ENCODE measurements around the gene GRIK4. TPM values are rescaled to one million over a fixed set of nuclear protein-coding genes. Genes with fewer than 3 reads are reported as not detected.
"Not testable (repeated sequence)": the region's sequence is repeated elsewhere in the genome, so short reads cannot be mapped to it uniquely, and the experiment has no call there.

GRIK4 gene
- polyA plus RNA-seq, 1 of the 3 experiments (the other 2 are of a cell fraction): 0.03 TPM

DNA sequence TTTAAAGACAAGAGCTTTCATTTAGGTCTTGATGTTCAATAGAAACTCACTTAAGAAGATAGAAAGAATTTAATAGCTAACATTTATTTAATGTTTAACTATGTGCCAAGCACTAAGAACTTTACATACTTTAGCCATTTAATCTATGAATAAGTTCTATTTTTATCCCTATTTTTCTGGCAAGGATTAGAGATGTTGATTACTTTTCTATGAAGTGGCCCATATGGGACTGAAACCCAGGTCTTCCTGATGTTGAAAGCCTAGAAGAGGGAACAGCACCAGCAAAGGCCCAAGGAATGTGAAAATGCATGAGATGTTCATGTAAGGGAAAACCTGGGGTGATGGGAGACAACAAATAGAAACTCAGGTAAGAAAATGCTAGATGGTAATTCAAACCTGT is 497.0 kb downstream of the GRIK4 start:
- Histone ChIP-seq H3K27me3 (ENCODE audit: insufficient read depth) (no peaks in the 10 kb centered on the region), H3F3A (replicated peaks; ENCODE audit: insufficient read depth) (no peaks in the 10 kb centered on the region), H3K9me2 (no peaks in the 10 kb centered on the region), H3K4me1 (ENCODE audit: control insufficient read depth in 1 of 2, insufficient read depth in 2 of 2, low read depth in 1 of 2, low read length in 1 of 2) (no peaks in the 10 kb centered on the region), H4K20me1 (ENCODE audit: insufficient read depth) (no peaks in the 10 kb centered on the region), H3K27ac (ENCODE audit: low read depth in 2 of 2, low read length in 1 of 2) (no peak overlapping the region), H3K79me2 (ENCODE audit: insufficient read depth) (no peaks in the 10 kb centered on the region), H3K4me2 (no peak overlapping the region), H2AFZ (ENCODE audit: low read depth) (no peak overlapping the region), H3K4me3 (ENCODE audit: low read depth in 2 of 2, low read length in 1 of 2) (no peak overlapping the region), H3K36me3 (replicated peaks in 1 of 2; ENCODE audit: control insufficient read depth in 1 of 2, insufficient read depth in 2 of 2, low read length in 1 of 2) (no peaks in the 10 kb centered on the region), H3K9me3 (no peaks in the 10 kb centered on the region), H3K9ac (no peak overlapping the region)
- ChIA-PET POLR2A (no interaction called here), CTCF (interaction anchor here (0.9 to 1.0 kb wide), 2 partner anchors 15 to 56 kb away, joined by 3 read pairs; partner anchors contain the start of gene TBCEL)
- TF ChIP-seq YY1 (IDR thresholded peaks at IDR 0.05; ENCODE audit: low read depth): no peak
- TF ChIP-seq, protein P1, sequence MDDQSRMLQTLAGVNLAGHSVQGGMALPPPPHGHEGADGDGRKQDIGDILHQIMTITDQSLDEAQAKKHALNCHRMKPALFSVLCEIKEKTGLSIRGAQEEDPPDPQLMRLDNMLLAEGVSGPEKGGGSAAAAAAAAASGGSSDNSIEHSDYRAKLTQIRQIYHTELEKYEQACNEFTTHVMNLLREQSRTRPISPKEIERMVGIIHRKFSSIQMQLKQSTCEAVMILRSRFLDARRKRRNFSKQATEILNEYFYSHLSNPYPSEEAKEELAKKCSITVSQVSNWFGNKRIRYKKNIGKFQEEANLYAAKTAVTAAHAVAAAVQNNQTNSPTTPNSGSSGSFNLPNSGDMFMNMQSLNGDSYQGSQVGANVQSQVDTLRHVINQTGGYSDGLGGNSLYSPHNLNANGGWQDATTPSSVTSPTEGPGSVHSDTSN (IDR thresholded peaks at IDR 0.05): no peak
- DNase-seq: no peak

DNA sequence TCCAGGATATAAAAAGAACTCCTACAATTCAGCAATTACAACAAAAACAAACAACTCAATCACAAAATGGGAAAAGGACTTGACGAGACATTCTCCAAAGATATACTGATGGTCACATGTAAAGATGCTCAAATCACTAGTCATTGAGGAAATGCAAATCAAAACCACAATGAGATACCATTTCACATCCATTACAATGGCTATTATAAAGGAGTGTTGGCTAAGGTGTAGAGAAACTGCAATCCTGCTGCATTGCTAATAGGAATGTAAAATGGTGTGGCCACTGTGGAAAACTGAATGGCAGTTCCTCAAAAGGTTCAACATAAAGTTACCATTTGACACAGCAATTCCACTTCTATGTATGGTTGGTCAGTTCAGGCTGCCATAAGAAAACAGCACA is 500.5 kb downstream of the GRIK4 start:
- Histone ChIP-seq H4K20me1 (ENCODE audit: insufficient read depth) (no peaks in the 10 kb centered on the region), H3F3A (replicated peaks; ENCODE audit: insufficient read depth) (no peaks in the 10 kb centered on the region), H3K27me3 (ENCODE audit: insufficient read depth) (no peaks in the 10 kb centered on the region), H3K79me2 (ENCODE audit: insufficient read depth) (no peaks in the 10 kb centered on the region), H3K9me3 (no peaks in the 10 kb centered on the region), H3K27ac (ENCODE audit: low read depth in 2 of 2, low read length in 1 of 2) (no peak overlapping the region), H3K4me2 (no peak overlapping the region), H3K4me1 (ENCODE audit: control insufficient read depth in 1 of 2, insufficient read depth in 2 of 2, low read depth in 1 of 2, low read length in 1 of 2) (no peaks in the 10 kb centered on the region), H3K4me3 (ENCODE audit: low read depth in 2 of 2, low read length in 1 of 2) (no peak overlapping the region), H2AFZ (ENCODE audit: low read depth) (no peak overlapping the region), H3K9me2 (no peaks in the 10 kb centered on the region), H3K9ac (no peak overlapping the region), H3K36me3 (replicated peaks in 1 of 2; ENCODE audit: control insufficient read depth in 1 of 2, insufficient read depth in 2 of 2, low read length in 1 of 2) (no peaks in the 10 kb centered on the region)
- no peak for DNase-seq
- ChIA-PET CTCF (no interaction called here), POLR2A (no interaction called here)
- WGBS (ENCODE audit: low lambda C conversion rate): 58% methylated on average over 1 of the region's 1 CpG
- TF ChIP-seq FOSL2 (IDR thresholded peaks at IDR 0.05; ENCODE audit: borderline replicate concordance, low read depth) (no peak), SMC3 (IDR thresholded peaks at IDR 0.05; ENCODE audit: low read depth, low read length) (no peak), JUND (IDR thresholded peaks at IDR 0.05) (no peak)
- TF ChIP-seq, protein P2, sequence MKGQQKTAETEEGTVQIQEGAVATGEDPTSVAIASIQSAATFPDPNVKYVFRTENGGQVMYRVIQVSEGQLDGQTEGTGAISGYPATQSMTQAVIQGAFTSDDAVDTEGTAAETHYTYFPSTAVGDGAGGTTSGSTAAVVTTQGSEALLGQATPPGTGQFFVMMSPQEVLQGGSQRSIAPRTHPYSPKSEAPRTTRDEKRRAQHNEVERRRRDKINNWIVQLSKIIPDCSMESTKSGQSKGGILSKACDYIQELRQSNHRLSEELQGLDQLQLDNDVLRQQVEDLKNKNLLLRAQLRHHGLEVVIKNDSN (IDR thresholded peaks at IDR 0.05; ENCODE audit: borderline replicate concordance, low read depth): no peak

DNA sequence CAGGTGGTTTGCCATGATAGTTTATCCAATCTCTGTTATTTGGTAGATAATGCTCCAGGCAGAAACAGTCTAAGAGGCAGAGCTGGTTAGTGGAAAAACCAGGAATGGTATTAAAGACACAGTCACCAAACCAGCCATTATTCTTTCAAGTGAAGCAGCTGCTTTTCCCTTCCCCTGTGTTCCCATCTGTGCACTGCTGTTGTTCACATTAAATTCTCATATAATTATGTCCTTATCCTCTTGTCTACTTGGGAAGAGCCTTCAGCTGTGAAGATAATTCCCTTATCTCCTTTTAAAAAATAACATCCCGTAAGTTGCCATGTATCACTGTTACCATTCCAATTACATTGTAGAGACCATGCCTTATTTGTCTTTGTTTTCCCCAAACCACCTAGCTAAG is 507.2 kb downstream of the GRIK4 start:
- peak in 1 of 2 experiments; percentile 36; a peak in 1 of 4 replicates for TF ChIP-seq EP300 (IDR thresholded peaks at IDR 0.05; ENCODE audit: borderline replicate concordance in 1 of 2, low read depth in 1 of 2, low read length in 1 of 2)
- TF ChIP-seq, protein P3, sequence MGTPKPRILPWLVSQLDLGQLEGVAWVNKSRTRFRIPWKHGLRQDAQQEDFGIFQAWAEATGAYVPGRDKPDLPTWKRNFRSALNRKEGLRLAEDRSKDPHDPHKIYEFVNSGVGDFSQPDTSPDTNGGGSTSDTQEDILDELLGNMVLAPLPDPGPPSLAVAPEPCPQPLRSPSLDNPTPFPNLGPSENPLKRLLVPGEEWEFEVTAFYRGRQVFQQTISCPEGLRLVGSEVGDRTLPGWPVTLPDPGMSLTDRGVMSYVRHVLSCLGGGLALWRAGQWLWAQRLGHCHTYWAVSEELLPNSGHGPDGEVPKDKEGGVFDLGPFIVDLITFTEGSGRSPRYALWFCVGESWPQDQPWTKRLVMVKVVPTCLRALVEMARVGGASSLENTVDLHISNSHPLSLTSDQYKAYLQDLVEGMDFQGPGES (IDR thresholded peaks at IDR 0.05; ENCODE audit: low read depth, low read length): no peak
- no peak for TF ChIP-seq NRF1 (IDR thresholded peaks at IDR 0.05; ENCODE audit: low read depth, low read length)
- 78% methylated on average over 1 of the region's 1 CpG for WGBS (ENCODE audit: low lambda C conversion rate)
- Histone ChIP-seq H3K36me3 (replicated peaks in 1 of 2; ENCODE audit: control insufficient read depth in 1 of 2, insufficient read depth in 2 of 2, low read length in 1 of 2) (no peaks in the 10 kb centered on the region), H3K4me1 (ENCODE audit: control insufficient read depth in 1 of 2, insufficient read depth in 2 of 2, low read depth in 1 of 2, low read length in 1 of 2) (peaks cover 0 to 6% of the 10 kb centered on the region in 2 experiments; a peak in 2 of 4 replicates), H2AFZ (ENCODE audit: low read depth) (no peak overlapping the region), H3K27ac (ENCODE audit: low read depth in 2 of 2, low read length in 1 of 2) (peak overlapping the region in 1 of 2 experiments; percentile 75; a peak in 2 of 4 replicates), H3K9me2 (no peaks in the 10 kb centered on the region), H3K27me3 (ENCODE audit: insufficient read depth) (no peaks in the 10 kb centered on the region), H3K9ac (no peak overlapping the region), H3K4me3 (ENCODE audit: low read depth in 2 of 2, low read length in 1 of 2) (no peak overlapping the region), H4K20me1 (ENCODE audit: insufficient read depth) (no peaks in the 10 kb centered on the region), H3F3A (replicated peaks; ENCODE audit: insufficient read depth) (no peaks in the 10 kb centered on the region), H3K4me2 (no peak overlapping the region), H3K9me3 (no peaks in the 10 kb centered on the region), H3K79me2 (ENCODE audit: insufficient read depth) (peaks cover under 1% of the 10 kb centered on the region)
- DNase-seq: peak; percentile 52
- ChIA-PET POLR2A (no interaction called here), CTCF (interaction anchor here (0.8 to 1.8 kb wide), 4 partner anchors 16 to 507 kb away, joined by 3 to 4 read pairs (median 4); partner anchors contain the start of gene GRIK4)

DNA sequence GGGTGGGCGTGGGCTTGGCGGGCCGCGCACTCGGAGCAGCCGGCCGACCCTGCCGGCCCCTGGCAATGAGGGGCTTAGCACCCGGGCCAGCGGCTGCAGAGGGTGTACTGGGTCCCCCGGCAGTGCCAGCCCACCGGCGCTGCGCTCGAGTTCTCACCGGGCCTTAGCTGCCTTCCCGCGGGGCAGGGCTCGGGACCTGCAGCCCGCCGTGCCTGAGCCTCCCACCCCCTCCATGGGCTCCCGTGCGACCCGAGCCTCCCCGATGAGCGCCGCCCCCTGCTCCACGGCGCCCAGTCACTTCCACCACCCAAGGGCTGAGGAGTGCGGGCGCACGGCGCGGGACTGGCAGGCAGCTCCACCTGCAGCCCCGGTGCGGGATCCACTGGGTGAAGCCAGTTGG is 510.2 kb downstream of the GRIK4 start:
- H3K27me3 ChIP-seq (ENCODE audit: insufficient read depth); H3F3A ChIP-seq (replicated peaks; ENCODE audit: insufficient read depth); POLR2A ChIA-PET; H3K36me3 ChIP-seq (replicated peaks in 1 of 2; ENCODE audit: control insufficient read depth in 1 of 2, insufficient read depth in 2 of 2, low read length in 1 of 2); H3K9ac ChIP-seq; H3K9me3 ChIP-seq; H3K4me2 ChIP-seq; H3K27ac ChIP-seq (ENCODE audit: low read depth in 2 of 2, low read length in 1 of 2); H2AFZ ChIP-seq (ENCODE audit: low read depth); H3K4me3 ChIP-seq (ENCODE audit: low read depth in 2 of 2, low read length in 1 of 2); H3K9me2 ChIP-seq; DNase-seq: not testable (repeated sequence)
- H3K79me2 ChIP-seq (ENCODE audit: insufficient read depth): peaks cover 30% of the 10 kb centered on the region
- peaks cover 13% of the 10 kb centered on the region; the same call in 1 of the 2 replicates for H4K20me1 ChIP-seq (ENCODE audit: insufficient read depth)
- H3K4me1 ChIP-seq (ENCODE audit: control insufficient read depth in 1 of 2, insufficient read depth in 2 of 2, low read depth in 1 of 2, low read length in 1 of 2): peaks cover 6 to 18% of the 10 kb centered on the region in 2 experiments; a peak in 3 of 4 replicates
- 87% methylated on average over 16 of the region's 36 CpGs for WGBS (ENCODE audit: low lambda C conversion rate)
- CTCF ChIA-PET: interaction anchor here (0.7 kb wide), 1 partner anchor 403 kb away, joined by 3 read pairs; no protein-coding TSS in a partner anchor

Measured in SK-N-SH (cell line).